GM12872 (cell line): ENCODE results near the gene RNASEH2A.

Experiments
- TF ChIP-seq, protein P1 (sequence below): IDR thresholded peaks from 3 replicates; pipeline ENCODE4 v1.5.1; 2011; ENCODE audit warnings: low read depth, mild to moderate bottlenecking, low read length, moderate library complexity; ENCODE audit not compliant: insufficient read depth

RNASEH2A gene

DNA sequence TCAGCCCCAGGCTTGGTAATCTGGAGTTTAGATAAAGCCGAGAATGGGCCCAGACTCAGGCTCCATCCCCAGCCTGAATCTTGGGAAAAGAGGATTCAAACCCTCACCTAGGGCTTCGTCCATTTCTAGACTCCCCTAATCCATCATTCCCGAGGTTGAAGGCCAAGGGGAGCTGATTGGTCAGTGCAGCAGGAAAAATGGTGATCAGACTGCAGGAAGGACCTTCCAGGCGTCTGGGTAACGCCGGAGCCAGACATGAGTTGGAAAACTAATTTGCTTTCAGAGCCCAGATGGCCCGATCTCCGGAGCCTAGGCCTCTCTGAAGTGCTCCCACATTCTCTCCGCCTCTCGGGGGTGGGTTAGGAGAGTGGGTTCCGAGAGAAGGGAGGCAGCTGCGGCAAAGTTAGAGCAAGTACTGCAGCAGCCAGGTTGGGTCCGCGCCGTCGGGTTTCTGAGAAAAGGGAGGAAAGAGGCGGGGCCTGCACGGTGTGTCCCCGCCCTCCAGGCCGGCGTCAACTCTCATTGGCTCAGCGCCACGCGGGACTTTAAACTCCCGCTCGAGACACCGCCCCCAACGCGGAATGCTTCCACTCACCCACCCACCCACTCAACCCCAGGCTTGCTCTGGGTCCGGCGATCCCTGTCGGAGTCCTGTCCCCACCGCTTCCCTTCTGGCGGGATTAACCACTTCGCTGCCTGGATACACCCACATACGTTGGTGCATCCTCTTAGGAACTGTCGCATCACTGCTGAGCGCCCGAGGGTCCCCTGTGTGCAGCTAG, 28.8 kb downstream of the RNASEH2A start:
- TF ChIP-seq, protein P1, sequence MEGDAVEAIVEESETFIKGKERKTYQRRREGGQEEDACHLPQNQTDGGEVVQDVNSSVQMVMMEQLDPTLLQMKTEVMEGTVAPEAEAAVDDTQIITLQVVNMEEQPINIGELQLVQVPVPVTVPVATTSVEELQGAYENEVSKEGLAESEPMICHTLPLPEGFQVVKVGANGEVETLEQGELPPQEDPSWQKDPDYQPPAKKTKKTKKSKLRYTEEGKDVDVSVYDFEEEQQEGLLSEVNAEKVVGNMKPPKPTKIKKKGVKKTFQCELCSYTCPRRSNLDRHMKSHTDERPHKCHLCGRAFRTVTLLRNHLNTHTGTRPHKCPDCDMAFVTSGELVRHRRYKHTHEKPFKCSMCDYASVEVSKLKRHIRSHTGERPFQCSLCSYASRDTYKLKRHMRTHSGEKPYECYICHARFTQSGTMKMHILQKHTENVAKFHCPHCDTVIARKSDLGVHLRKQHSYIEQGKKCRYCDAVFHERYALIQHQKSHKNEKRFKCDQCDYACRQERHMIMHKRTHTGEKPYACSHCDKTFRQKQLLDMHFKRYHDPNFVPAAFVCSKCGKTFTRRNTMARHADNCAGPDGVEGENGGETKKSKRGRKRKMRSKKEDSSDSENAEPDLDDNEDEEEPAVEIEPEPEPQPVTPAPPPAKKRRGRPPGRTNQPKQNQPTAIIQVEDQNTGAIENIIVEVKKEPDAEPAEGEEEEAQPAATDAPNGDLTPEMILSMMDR = no peak

- TF ChIP-seq, protein P1 = no peak
These were observed 30.1 kb downstream of the RNASEH2A start for GRCh38 chr19:12836529-12836863.

DNA sequence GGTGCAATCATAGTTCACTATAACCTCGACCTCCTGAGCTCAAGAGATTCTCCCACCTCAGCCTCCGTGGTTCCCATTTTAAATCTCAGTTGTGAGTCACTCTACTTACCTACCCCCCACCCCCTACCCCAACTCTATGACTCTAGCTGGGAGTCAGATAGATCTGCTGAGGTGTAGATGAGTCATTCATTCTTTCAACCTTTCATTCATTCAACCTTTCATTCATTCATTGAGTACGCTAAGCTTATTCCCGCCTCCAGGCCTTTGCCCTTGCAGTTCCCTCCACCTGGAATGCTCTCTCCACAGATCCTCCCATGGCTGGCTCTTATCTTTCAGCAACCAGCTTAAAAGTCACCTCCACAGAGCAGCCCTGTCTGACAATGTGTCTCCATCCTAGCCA, 30.8 kb downstream of the RNASEH2A start:
- TF ChIP-seq, protein P1 = no peak

DNA sequence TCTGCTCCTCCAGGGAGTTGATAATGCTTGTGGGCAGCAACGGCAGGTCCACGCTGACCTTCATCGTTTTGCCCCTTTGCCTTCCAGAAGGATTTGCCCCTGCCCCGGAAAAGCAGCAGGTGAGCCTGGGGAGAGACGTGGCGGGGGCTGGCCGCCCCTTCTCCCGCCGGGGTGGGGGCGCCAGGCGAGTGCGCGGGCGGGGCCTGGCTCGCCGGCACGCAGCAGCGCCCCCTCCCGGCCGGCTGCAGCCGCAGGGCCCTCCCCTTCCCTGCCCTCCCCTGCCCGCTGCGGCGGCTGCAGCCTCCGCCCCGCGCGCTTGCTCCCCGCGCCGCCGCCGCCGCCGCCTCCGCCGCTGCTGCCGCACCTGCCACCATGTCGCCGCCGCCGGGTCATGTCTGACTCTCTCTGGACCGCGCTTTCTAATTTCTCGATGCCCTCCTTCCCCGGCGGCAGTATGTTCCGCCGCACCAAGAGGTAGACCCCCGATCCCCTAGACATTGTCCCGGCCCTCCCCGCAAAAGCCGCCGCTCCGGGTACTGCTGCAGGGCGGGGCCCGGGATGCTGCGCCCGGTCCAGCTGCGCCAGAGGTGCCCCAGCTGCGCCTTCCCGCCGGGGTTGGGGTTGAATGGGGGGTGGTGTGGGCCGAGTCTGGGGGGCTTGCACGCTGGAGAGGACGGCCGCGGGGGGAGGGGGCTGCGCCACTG, 31.9 kb downstream of the RNASEH2A start, which contains the start of gene MAST1:
MAST1 (plus strand) TSS at position 334 of the 704 bp plus-strand sequence; CDS start at position 392, 58 bp downstream.
- TF ChIP-seq, protein P1 = peak; percentile 51; the same call in 2 of the 3 replicates

- TF ChIP-seq, protein P1 = no peak
These were observed 32.7 kb downstream of the RNASEH2A start for GRCh38 chr19:12838886-12839756.

DNA sequence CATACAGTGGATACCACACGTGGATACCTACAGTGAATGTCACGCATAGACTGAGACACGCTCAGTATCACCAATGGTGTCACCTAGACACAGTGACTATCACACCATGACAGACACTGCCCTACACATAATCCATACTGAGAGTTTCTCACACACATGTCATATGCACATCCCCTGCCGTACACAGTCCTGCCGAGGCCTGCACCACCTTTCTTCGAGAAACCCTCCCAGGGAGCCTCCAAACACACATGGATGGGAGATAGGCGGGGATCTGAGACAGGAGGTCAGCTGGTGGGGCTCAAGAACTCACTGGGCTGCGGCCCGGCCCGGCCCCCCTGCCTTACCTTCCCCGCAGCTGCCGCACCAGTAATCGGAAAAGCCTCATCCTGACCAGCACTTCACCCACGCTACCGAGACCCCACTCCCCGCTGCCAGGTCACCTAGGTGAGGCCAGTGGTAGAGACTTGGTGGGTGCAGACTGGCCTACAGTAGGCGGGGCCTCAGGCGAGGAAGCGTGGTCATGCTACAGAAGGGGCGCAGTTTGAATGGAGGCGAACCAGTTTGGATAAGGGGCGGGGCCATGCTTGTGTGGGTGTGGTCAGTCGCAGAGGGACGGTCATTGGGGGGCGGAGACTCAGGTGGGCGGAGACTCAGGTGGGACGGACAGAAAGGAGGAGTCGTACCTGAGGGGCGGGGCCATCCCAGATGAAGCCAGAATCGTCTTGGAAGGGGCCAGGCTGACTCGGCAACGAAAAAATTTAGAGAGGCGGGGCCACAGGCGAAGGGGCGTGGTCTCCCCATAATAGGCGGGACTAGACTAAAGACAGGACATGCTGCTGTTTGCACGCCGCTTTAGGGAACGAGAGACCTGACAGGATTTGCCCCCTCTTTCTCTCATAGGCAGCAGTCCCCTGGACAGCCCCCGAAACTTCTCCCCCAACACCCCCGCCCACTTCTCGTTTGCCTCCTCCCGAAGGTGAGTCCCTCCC, 34.0 kb downstream of the RNASEH2A start:
- TF ChIP-seq, protein P1 = no peak
